Suprapubic skin (tissue), 4 donors: ENCODE measurements around the gene PPP1R1A. TPM values are rescaled to one million over a fixed set of nuclear protein-coding genes. Genes with fewer than 3 reads are reported as not detected.

Source experiments
- DNase-seq, 2 donors: peaks; one replicate each; pipeline ENCODE4 v3.0.0-alpha.2; 2019; ENCODE audit warnings: low spot score in 2 of 2
- H3K27ac ChIP-seq: fragments of 200-600 bp; sonication (generic); one replicate; pipeline ENCODE4 v1.5.1; 2019
- H3K27me3 ChIP-seq: fragments of 200-600 bp; sonication (generic); one replicate; pipeline ENCODE4 v1.5.1; 2019
- H3K36me3 ChIP-seq: fragments of 200-600 bp; sonication (generic); one replicate; pipeline ENCODE4 v1.5.1; 2019
- H3K4me1 ChIP-seq: fragments of 200-600 bp; sonication (generic); one replicate; pipeline ENCODE4 v1.5.1; 2019
- H3K4me3 ChIP-seq: fragments of 200-600 bp; sonication (generic); one replicate; pipeline ENCODE4 v1.5.1; 2019; ENCODE audit warnings: mild to moderate bottlenecking
- H3K9me3 ChIP-seq: fragments of 200-600 bp; sonication (generic); one replicate; pipeline ENCODE4 v1.5.1; 2019
- EP300 ChIP-seq: sonication (generic); formaldehyde crosslinking; IDR thresholded peaks from one replicate; pipeline ENCODE4 v1.6.1; 2017; ENCODE audit warnings: antibody characterized with exemption
- POLR2A ChIP-seq, 2 donors: fragments of 450-650 bp; IDR thresholded peaks; one replicate each; pipeline ENCODE4 v1.6.1; 2017; ENCODE audit warnings: antibody characterized with exemption in 2 of 2, mild to moderate bottlenecking in 2 of 2, moderate library complexity in 2 of 2
- POLR2AphosphoS5 ChIP-seq, 3 donors: sonication (generic); formaldehyde crosslinking; IDR thresholded peaks; one replicate each; pipeline ENCODE4 v1.6.1; 2017; ENCODE audit warnings: antibody characterized with exemption in 3 of 3
- WGBS: methylation state at CpG from one replicate; pipeline ENCODE4 v1.1.5; 2018; 5-methylcytosine and 5-hydroxymethylcytosine counted together
- total RNA-seq, 4 donors: library from RNA; depleted of rRNA; stranded (reverse); fragments of >200 nt; gene quantifications; one replicate each; pipeline ENCODE4 v1.1.0, GENCODE V29; 2016
- TF ChIP-seq, protein P1 (sequence below), 2 donors: fragments of 200-600 bp in 1 of 2; fragments of 450-650 bp in 1 of 2; sonication (generic) in 1 of 2; IDR thresholded peaks; one replicate each; pipeline ENCODE4 v1.5.1; 2016 to 2019; ENCODE audit warnings: antibody characterized with exemption in 2 of 2, mild to moderate bottlenecking in 1 of 2, moderate library complexity in 1 of 2

PPP1R1A gene
- total RNA-seq, 4 donors from 2014 or later = 3.5 to 11.0 (median 5.9) TPM

- 37% methylated on average over 6 of the region's 6 CpGs for WGBS
- Histone ChIP-seq H3K36me3 (no peaks in the 10 kb centered on the region), H3K4me3 (no peak overlapping the region), H3K4me1 (no peaks in the 10 kb centered on the region), H3K27me3 (peaks cover 9% of the 10 kb centered on the region), H3K27ac (no peak overlapping the region), H3K9me3 (no peaks in the 10 kb centered on the region)
- DNase-seq = peak in 1 of 2 donors; percentile 32
- TF ChIP-seq, protein P1, sequence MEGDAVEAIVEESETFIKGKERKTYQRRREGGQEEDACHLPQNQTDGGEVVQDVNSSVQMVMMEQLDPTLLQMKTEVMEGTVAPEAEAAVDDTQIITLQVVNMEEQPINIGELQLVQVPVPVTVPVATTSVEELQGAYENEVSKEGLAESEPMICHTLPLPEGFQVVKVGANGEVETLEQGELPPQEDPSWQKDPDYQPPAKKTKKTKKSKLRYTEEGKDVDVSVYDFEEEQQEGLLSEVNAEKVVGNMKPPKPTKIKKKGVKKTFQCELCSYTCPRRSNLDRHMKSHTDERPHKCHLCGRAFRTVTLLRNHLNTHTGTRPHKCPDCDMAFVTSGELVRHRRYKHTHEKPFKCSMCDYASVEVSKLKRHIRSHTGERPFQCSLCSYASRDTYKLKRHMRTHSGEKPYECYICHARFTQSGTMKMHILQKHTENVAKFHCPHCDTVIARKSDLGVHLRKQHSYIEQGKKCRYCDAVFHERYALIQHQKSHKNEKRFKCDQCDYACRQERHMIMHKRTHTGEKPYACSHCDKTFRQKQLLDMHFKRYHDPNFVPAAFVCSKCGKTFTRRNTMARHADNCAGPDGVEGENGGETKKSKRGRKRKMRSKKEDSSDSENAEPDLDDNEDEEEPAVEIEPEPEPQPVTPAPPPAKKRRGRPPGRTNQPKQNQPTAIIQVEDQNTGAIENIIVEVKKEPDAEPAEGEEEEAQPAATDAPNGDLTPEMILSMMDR (IDR thresholded peaks at IDR 0.05) = no peak
- TF ChIP-seq POLR2AphosphoS5 (IDR thresholded peaks at IDR 0.05) = no peak
- TF ChIP-seq POLR2A (IDR thresholded peaks at IDR 0.05) = no peak
- TF ChIP-seq EP300 = no peak
Measured at GRCh38 chr12:54608156-54608555, 19.7 kb upstream of the PPP1R1A start.

DNA sequence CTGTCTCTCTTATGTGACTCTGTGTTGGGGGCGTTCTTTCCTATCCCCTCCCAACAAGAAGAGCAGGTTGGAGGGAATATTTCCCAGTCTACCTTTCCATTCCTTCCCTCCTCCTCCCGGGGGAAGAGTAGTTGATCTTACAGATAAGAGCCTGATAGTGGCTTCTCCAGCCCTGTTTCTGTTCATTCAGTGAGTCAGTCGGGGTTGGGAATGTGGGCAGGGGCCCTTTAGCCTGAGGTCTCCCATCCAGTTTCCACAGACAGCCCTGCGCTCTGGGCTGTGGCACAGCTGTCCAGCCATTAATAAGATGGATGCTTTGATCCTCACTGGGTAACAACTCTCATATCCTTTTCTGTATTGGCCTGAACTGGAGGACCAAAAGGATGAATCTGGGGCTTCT is 18.1 kb upstream of the PPP1R1A start:
- DNase-seq = peak in 1 of 2 donors; percentile 47
- TF ChIP-seq POLR2AphosphoS5 (IDR thresholded peaks at IDR 0.05) = no peak
- no peak for TF ChIP-seq EP300
- TF ChIP-seq, protein P1 (IDR thresholded peaks at IDR 0.05) = no peak
- no peak for TF ChIP-seq POLR2A (IDR thresholded peaks at IDR 0.05)
- Histone ChIP-seq H3K27me3 (peaks cover 9% of the 10 kb centered on the region), H3K36me3 (no peaks in the 10 kb centered on the region), H3K9me3 (no peaks in the 10 kb centered on the region), H3K27ac (no peak overlapping the region), H3K4me1 (no peaks in the 10 kb centered on the region), H3K4me3 (no peak overlapping the region)
- WGBS = 47% methylated on average over 3 of the region's 4 CpGs

GRCh38 chr12:54605138-54605970 is 16.9 kb upstream of the PPP1R1A start:
- TF ChIP-seq, protein P1 (IDR thresholded peaks at IDR 0.05) = no peak
- TF ChIP-seq POLR2AphosphoS5 (IDR thresholded peaks at IDR 0.05) (no peak), EP300 (no peak), POLR2A (IDR thresholded peaks at IDR 0.05) (no peak)
- peak in 1 of 2 donors; percentile 8 for DNase-seq

GRCh38 chr12:54604436-54604835 is 16.0 kb upstream of the PPP1R1A start:
- no peak overlapping the region for H3K4me3 ChIP-seq
- H3K36me3 ChIP-seq = no peaks in the 10 kb centered on the region
- peak in 1 of 2 donors; percentile 37 for DNase-seq
- 86% methylated on average over 4 of the region's 4 CpGs for WGBS
- no peak overlapping the region for H3K27ac ChIP-seq
- TF ChIP-seq POLR2AphosphoS5 (IDR thresholded peaks at IDR 0.05) = no peak
- TF ChIP-seq, protein P1 (IDR thresholded peaks at IDR 0.05) = no peak
- no peak for TF ChIP-seq POLR2A (IDR thresholded peaks at IDR 0.05)
- no peak for TF ChIP-seq EP300
- H3K4me1 ChIP-seq = no peaks in the 10 kb centered on the region
- peaks cover 3% of the 10 kb centered on the region for H3K27me3 ChIP-seq
- H3K9me3 ChIP-seq = no peaks in the 10 kb centered on the region

More at GRCh38 chr12:54605138-54605970, 16.9 kb upstream of the PPP1R1A start:
- no peaks in the 10 kb centered on the region for H3K9me3 ChIP-seq
- no peak overlapping the region for H3K27ac ChIP-seq
- WGBS = 86% methylated on average over 6 of the region's 6 CpGs
- H3K27me3 ChIP-seq = peaks cover 7% of the 10 kb centered on the region
- H3K4me1 ChIP-seq = no peaks in the 10 kb centered on the region
- H3K36me3 ChIP-seq = no peaks in the 10 kb centered on the region
- no peak overlapping the region for H3K4me3 ChIP-seq

DNA sequence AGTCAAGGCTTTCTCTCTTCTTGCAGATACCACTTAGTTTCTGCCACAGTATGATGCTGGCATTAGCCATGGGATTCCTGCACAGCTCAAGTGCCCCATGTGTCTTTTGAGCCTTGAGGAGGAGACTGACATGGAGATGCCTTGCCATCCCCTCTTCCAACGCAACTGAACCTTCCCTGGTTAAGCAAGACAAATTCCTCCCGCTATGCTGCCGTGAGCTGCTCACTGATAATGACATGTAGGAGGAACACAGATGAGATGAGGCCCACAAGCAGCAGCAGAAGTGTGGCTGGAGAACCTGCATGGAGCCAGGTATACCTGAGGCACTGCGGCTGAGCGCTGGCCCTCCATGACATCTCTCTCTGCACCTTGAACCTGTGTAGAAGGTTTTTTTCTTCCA is 15.4 kb upstream of the PPP1R1A start:
- Histone ChIP-seq H3K27ac (no peak overlapping the region), H3K4me1 (no peaks in the 10 kb centered on the region), H3K4me3 (no peak overlapping the region), H3K9me3 (no peaks in the 10 kb centered on the region), H3K27me3 (peaks cover 3% of the 10 kb centered on the region), H3K36me3 (no peaks in the 10 kb centered on the region)
- peak in 1 of 2 donors; percentile 26 for DNase-seq
- TF ChIP-seq POLR2A (IDR thresholded peaks at IDR 0.05) (no peak), POLR2AphosphoS5 (IDR thresholded peaks at IDR 0.05) (no peak), EP300 (no peak)
- TF ChIP-seq, protein P1 (IDR thresholded peaks at IDR 0.05) = no peak
- 91% methylated on average over 5 of the region's 5 CpGs for WGBS
